Measurements from ENCODE around the gene ANKRD42. TPM values are rescaled to one million over a fixed set of nuclear protein-coding genes. Genes with fewer than 3 reads are reported as not detected.

The ANKRD42 gene
- total RNA-seq, 1 donor from 2014 or later: 12.1 TPM

- DNase-seq (ENCODE audit: extremely low spot score, unreplicated experiment): no peak
- no peak for TF ChIP-seq CTCF (conservative IDR thresholded peaks at IDR 0.05)
- H3K4me1 Mint-ChIP-seq (ENCODE audit: unreplicated experiment): no peaks in the 10 kb centered on the region
- no peak overlapping the region for H3K27ac Mint-ChIP-seq
- no peaks in the 10 kb centered on the region for H3K27me3 Mint-ChIP-seq
- H3K4me3 Mint-ChIP-seq: no peak overlapping the region
- no peaks in the 10 kb centered on the region for H3K9me3 Mint-ChIP-seq
- H3K36me3 Mint-ChIP-seq: peaks cover 7% of the 10 kb centered on the region
Measured at GRCh38 chr11:83153764-83154163, 39.7 kb upstream of the ANKRD42 start.

- DNase-seq (ENCODE audit: extremely low spot score, unreplicated experiment): peak; percentile 95
- H3K27ac Mint-ChIP-seq: peak overlapping the region; percentile 100
Measured at GRCh38 chr11:83156144-83156995, 37.1 kb upstream of the ANKRD42 start.

GRCh38 chr11:83156996-83157593, 36.4 kb upstream of the ANKRD42 start, which contains the start of gene PCF11:
PCF11 (plus strand) TSS chr11:83157131; CDS start chr11:83157440, 309 bp downstream.
- Mint-ChIP-seq H3K4me1 (ENCODE audit: unreplicated experiment) (peaks cover 24% of the 10 kb centered on the region), H3K9me3 (no peaks in the 10 kb centered on the region), H3K27ac (peak within 1 kb of the TSS; percentile 100), H3K4me3 (peak within 1 kb of the TSS; percentile 100), H3K36me3 (peaks cover 25% of the 10 kb centered on the region), H3K27me3 (no peaks in the 10 kb centered on the region)
- TF ChIP-seq CTCF (conservative IDR thresholded peaks at IDR 0.05): no peak
- DNase-seq (ENCODE audit: extremely low spot score, unreplicated experiment): no peak

More at GRCh38 chr11:83156144-83156995, 37.1 kb upstream of the ANKRD42 start:
- Mint-ChIP-seq H3K36me3 (peaks cover 18% of the 10 kb centered on the region), H3K4me1 (ENCODE audit: unreplicated experiment) (peaks cover 17% of the 10 kb centered on the region), H3K27me3 (no peaks in the 10 kb centered on the region), H3K4me3 (peak overlapping the region; percentile 100), H3K9me3 (no peaks in the 10 kb centered on the region)
- no peak for TF ChIP-seq CTCF (conservative IDR thresholded peaks at IDR 0.05)

GRCh38 chr11:83157594-83158356, 35.7 kb upstream of the ANKRD42 start:
- Mint-ChIP-seq H3K4me1 (ENCODE audit: unreplicated experiment) (peaks cover 25% of the 10 kb centered on the region), H3K36me3 (peaks cover 27% of the 10 kb centered on the region), H3K27me3 (no peaks in the 10 kb centered on the region), H3K4me3 (peak overlapping the region; percentile 100), H3K9me3 (no peaks in the 10 kb centered on the region), H3K27ac (peak overlapping the region; percentile 100)
- no peak for TF ChIP-seq CTCF (conservative IDR thresholded peaks at IDR 0.05)
- DNase-seq (ENCODE audit: extremely low spot score, unreplicated experiment): no peak

- Mint-ChIP-seq H3K4me1 (ENCODE audit: unreplicated experiment) (peaks cover 25% of the 10 kb centered on the region), H3K36me3 (peaks cover 27% of the 10 kb centered on the region), H3K9me3 (no peaks in the 10 kb centered on the region), H3K4me3 (peak overlapping the region; percentile 100), H3K27me3 (no peaks in the 10 kb centered on the region), H3K27ac (peak overlapping the region; percentile 100)
- no peak for DNase-seq (ENCODE audit: extremely low spot score, unreplicated experiment)
- no peak for TF ChIP-seq CTCF (conservative IDR thresholded peaks at IDR 0.05)
Measured at GRCh38 chr11:83158357-83158786, 35.1 kb upstream of the ANKRD42 start.

Measured in type B pancreatic cell (in vitro differentiated cells).